ENCODE data around the gene SFMBT2. TPM values are rescaled to one million over a fixed set of nuclear protein-coding genes. Genes with fewer than 3 reads are reported as not detected.
"Not testable (repeated sequence)": the region's sequence is repeated elsewhere in the genome, so short reads cannot be mapped to it uniquely, and the experiment has no call there.

The SFMBT2 gene
- total RNA-seq, 4 donors from 2014 or later, result 7.6 to 15.4 (median 10.8) TPM

DNA sequence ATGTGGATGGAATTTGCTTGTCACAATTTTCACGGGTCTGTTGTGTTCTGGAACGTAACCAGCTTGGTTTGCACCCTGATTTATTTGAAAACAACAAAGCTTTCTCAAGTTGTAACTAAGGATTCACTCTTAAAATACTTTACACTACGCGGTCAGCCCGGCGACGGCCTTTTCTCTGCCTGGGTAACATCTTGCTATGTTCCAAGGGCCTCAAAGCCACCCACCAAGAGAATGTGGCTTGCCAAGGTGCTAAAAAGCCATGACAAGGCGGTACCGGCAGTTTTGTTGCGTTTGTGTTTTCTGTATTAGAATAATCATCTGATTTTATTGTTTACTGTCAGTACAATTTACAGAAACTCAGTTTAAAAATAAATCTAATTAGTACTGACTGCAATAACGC is 220.9 kb downstream of the SFMBT2 start:
- Histone ChIP-seq H3K27ac (replicated peaks in 1 of 4) (no peak overlapping the region), H3K36me3 (peaks cover 9 to 40% (median 29%) of the 10 kb centered on the region in 4 donors), H3K4me1 (no peaks in the 10 kb centered on the region), H3K9me3 (peaks cover 0 to under 1% (median 0%) of the 10 kb centered on the region in 4 donors), H3K4me3 (no peak overlapping the region), H3K27me3 (no peaks in the 10 kb centered on the region)
- DNase-seq (ENCODE audit: extremely low spot score), result no peak
- 86% methylated on average over 11 of the region's 11 CpGs for WGBS
- TF ChIP-seq EP300 (IDR thresholded peaks at IDR 0.05) (no peak), POLR2AphosphoS5 (IDR thresholded peaks at IDR 0.05) (no peak)
- intact Hi-C loops (cut with DNase I), result no loop called here

GRCh38 chr10:7188456-7189050 is 222.3 kb downstream of the SFMBT2 start:
- no peaks in the 10 kb centered on the region for H3K27me3 ChIP-seq
- no peak overlapping the region for H3K4me3 ChIP-seq
- no peaks in the 10 kb centered on the region for H3K4me1 ChIP-seq
- no peak for DNase-seq (ENCODE audit: extremely low spot score)
- H3K36me3 ChIP-seq, result peaks cover 4 to 43% (median 24%) of the 10 kb centered on the region in 4 donors
- no peak overlapping the region for H3K27ac ChIP-seq (replicated peaks in 1 of 4)
- intact Hi-C loops (cut with DNase I), result no loop called here
- 78% methylated on average over 9 of the region's 9 CpGs for WGBS
- no peaks in the 10 kb centered on the region for H3K9me3 ChIP-seq
- TF ChIP-seq EP300 (IDR thresholded peaks at IDR 0.05) (no peak), POLR2A (IDR thresholded peaks at IDR 0.05; ENCODE audit: low read depth) (no peak), POLR2AphosphoS5 (IDR thresholded peaks at IDR 0.05) (no peak)
- TF ChIP-seq, protein P1, sequence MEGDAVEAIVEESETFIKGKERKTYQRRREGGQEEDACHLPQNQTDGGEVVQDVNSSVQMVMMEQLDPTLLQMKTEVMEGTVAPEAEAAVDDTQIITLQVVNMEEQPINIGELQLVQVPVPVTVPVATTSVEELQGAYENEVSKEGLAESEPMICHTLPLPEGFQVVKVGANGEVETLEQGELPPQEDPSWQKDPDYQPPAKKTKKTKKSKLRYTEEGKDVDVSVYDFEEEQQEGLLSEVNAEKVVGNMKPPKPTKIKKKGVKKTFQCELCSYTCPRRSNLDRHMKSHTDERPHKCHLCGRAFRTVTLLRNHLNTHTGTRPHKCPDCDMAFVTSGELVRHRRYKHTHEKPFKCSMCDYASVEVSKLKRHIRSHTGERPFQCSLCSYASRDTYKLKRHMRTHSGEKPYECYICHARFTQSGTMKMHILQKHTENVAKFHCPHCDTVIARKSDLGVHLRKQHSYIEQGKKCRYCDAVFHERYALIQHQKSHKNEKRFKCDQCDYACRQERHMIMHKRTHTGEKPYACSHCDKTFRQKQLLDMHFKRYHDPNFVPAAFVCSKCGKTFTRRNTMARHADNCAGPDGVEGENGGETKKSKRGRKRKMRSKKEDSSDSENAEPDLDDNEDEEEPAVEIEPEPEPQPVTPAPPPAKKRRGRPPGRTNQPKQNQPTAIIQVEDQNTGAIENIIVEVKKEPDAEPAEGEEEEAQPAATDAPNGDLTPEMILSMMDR (IDR thresholded peaks at IDR 0.05), result no peak

- no peak overlapping the region for H3K27ac ChIP-seq (replicated peaks in 1 of 4)
- H3K9me3 ChIP-seq, result no peaks in the 10 kb centered on the region
- H3K27me3 ChIP-seq, result no peaks in the 10 kb centered on the region
- H3K4me3 ChIP-seq, result no peak overlapping the region
- peaks cover 3 to 29% (median 12%) of the 10 kb centered on the region in 4 donors for H3K36me3 ChIP-seq
- H3K4me1 ChIP-seq, result no peaks in the 10 kb centered on the region
- intact Hi-C loops (cut with DNase I), result no loop called here
- WGBS, result 76% methylated on average over 6 of the region's 6 CpGs
- TF ChIP-seq POLR2AphosphoS5 (IDR thresholded peaks at IDR 0.05), result no peak
- TF ChIP-seq, protein P1 (IDR thresholded peaks at IDR 0.05), result no peak
- no peak for TF ChIP-seq POLR2A (IDR thresholded peaks at IDR 0.05; ENCODE audit: low read depth)
- TF ChIP-seq EP300 (IDR thresholded peaks at IDR 0.05), result no peak
- no peak for DNase-seq (ENCODE audit: extremely low spot score)
Measured at GRCh38 chr10:7186387-7187018, 224.3 kb downstream of the SFMBT2 start.

DNA sequence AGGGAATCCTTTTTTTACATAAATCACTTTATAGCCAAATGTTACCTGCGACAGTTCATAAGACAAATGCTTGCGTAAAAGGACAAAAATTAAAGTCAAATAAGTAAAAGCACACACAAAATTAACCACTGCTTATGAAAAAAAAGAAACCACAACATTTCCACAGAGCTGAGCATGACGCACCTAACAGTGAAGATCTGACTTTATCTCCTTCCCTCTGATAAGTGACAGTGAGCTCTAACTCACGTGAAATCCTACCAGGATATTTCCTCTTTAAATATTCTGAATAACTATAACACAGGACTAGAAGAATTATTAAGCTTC is 225.5 kb downstream of the SFMBT2 start:
- Histone ChIP-seq H3K9me3 (no peaks in the 10 kb centered on the region), H3K27ac (replicated peaks in 1 of 4) (no peak overlapping the region), H3K4me1 (no peaks in the 10 kb centered on the region), H3K27me3 (no peaks in the 10 kb centered on the region), H3K4me3 (no peak overlapping the region), H3K36me3 (peaks cover 0 to 25% (median 12%) of the 10 kb centered on the region in 4 donors)
- 83% methylated on average over 4 of the region's 4 CpGs for WGBS
- intact Hi-C loops (cut with DNase I), result no loop called here
- no peak for TF ChIP-seq EP300 (IDR thresholded peaks at IDR 0.05)
- TF ChIP-seq POLR2A (IDR thresholded peaks at IDR 0.05; ENCODE audit: low read depth), result no peak
- TF ChIP-seq, protein P1 (IDR thresholded peaks at IDR 0.05), result no peak
- TF ChIP-seq POLR2AphosphoS5 (IDR thresholded peaks at IDR 0.05), result no peak
- DNase-seq (ENCODE audit: extremely low spot score), result no peak

DNA sequence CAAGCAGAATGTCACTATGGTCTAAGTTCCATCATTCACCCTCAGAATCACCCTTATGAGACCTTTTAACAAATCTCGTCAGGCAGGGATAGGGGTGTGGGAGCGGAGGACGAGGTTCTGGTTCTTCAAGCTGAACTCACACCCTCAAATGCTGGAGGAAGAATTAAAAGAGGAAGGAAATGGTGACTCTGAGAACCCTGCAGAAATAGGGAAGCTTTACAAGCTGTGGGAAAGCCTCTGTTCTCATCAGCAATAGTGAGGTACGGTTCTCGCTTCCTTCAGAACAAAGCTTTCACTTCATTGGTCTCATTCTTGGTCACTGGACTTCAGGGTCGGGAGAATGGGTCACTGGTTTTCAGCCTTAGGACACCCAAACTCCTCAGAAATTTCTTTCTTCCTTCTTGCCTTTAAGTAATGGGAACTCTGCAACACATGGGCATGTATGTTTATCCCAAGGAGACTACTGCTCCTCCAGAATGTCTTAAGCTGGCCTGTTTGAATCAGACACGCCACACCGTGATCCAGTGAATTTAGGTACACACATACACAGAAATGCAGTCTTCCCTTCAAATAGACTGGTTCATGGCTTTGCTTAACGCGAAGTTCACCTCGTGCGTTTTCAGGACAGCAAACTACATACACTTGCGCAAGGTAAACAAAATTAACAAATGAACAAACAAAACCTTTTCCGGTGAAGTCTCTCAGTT is 226.0 kb downstream of the SFMBT2 start:
- Histone ChIP-seq H3K4me1 (no peaks in the 10 kb centered on the region), H3K36me3 (peaks cover 0 to 25% (median 12%) of the 10 kb centered on the region in 4 donors), H3K9me3 (no peaks in the 10 kb centered on the region), H3K4me3 (no peak overlapping the region), H3K27me3 (no peaks in the 10 kb centered on the region), H3K27ac (replicated peaks in 1 of 4) (no peak overlapping the region)
- intact Hi-C loops (cut with DNase I), result no loop called here
- WGBS, result 89% methylated on average over 14 of the region's 14 CpGs
- TF ChIP-seq, protein P1 (IDR thresholded peaks at IDR 0.05), result no peak
- no peak for TF ChIP-seq POLR2AphosphoS5 (IDR thresholded peaks at IDR 0.05)
- no peak for TF ChIP-seq EP300 (IDR thresholded peaks at IDR 0.05)
- no peak for TF ChIP-seq POLR2A (IDR thresholded peaks at IDR 0.05; ENCODE audit: low read depth)
- no peak for DNase-seq (ENCODE audit: extremely low spot score)

GRCh38 chr10:7184116-7184515 is 226.7 kb downstream of the SFMBT2 start:
- H3K27me3 ChIP-seq; H3K9me3 ChIP-seq; intact Hi-C loops (cut with DNase I); H3K4me1 ChIP-seq; DNase-seq (ENCODE audit: extremely low spot score); H3K27ac ChIP-seq (replicated peaks in 1 of 4); H3K4me3 ChIP-seq: not testable (repeated sequence)
- 98% methylated on average over 2 of the region's 2 CpGs for WGBS
- H3K36me3 ChIP-seq, result peaks cover 0 to 25% (median 9%) of the 10 kb centered on the region in 4 donors

GRCh38 chr10:7182327-7182726 is 228.5 kb downstream of the SFMBT2 start:
- 93% methylated on average over 1 of the region's 1 CpG for WGBS

More at GRCh38 chr10:7182327-7182726, 228.5 kb downstream of the SFMBT2 start:
- H3K27me3 ChIP-seq; H3K27ac ChIP-seq (replicated peaks in 1 of 4); DNase-seq (ENCODE audit: extremely low spot score); H3K4me1 ChIP-seq; H3K4me3 ChIP-seq; intact Hi-C loops (cut with DNase I); H3K9me3 ChIP-seq: not testable (repeated sequence)
- peaks cover 0 to 20% (median 8%) of the 10 kb centered on the region in 4 donors for H3K36me3 ChIP-seq

Measured in esophagus muscularis mucosa (tissue), 4 donors.